ENCODE data around the gene SLC25A44.

SLC25A44 gene

DNA sequence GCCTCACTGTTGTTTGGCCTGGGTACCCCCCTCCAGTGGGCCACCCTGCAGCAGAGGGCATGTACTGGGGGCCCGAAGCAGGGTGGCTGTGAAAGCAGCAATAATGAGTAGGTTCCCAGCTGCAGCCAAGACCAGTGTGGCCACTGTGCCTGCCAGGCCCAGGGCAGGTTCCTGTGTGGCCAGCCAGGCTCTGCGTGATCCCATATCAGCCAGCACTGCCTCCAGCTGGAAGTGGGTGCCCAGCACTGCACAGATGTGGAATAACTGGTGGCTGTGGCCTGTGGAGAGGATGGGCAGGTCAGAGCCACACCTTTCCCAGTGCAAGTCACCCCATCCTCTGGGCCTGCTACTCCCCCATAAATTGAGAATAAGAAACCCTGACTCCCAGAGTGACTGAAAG is 50.2 kb downstream of the SLC25A44 start:
- DNase-seq = no peak

DNA sequence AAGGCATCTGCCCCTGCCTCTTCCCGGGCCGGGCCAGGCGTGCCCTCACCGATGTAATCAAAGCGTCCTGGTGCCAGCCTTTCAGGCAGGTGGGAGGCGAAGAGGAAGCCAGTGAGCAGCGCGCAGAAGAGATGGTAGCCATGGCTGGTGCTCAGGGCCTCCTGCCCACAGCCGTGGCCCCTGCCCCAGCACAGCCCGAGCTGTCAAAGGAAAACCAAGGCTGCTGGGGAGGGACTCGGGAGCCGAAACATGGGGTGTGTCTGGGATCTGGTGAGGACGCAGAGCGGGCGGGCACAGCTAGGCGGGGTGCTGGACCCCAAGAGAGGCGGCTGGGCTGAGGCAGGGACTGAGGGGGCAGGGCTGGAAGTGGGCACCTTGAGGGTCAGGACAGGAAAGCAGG is 50.8 kb downstream of the SLC25A44 start:
- no peak for DNase-seq

DNA sequence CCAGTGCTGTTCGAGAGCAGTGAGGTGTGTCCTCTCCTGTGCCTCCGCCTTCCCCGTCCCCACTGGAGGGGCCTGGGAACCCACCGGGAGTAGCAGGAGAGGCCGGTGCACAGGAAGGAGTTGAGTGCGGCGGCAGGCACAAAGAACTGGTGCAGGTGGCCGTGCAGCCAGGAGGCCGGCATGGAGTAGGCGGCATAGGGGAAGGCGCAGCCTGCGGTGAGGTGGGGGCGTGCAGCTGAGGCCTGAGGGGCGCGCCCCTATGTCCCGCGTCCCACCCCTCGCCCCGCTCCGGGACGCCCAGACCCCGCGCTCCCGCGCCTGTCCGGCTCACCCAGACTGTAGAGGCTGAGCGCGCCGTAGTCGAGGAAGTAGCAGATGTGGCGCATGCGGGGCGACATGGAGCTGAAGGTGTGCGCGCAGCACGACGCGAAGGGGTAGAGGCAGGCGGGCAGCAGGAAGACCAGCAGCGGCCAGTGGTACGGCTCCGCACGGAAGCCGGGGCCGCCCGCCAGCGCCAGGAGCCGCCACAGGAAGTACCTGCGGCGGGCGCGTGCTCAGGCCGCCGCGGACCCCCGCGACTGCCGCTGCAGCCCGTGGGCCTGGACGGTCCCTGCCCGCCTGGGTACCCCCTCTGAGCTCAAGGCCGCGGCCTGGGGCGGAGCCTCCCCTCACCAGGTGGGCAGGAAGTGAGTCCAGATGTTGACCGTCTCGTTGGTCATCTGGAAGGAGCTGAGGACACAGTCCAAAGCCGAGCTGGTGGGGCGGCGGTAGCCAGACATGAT is 51.7 kb downstream of the SLC25A44 start:
- DNase-seq = peak; percentile 52 to 64

DNA sequence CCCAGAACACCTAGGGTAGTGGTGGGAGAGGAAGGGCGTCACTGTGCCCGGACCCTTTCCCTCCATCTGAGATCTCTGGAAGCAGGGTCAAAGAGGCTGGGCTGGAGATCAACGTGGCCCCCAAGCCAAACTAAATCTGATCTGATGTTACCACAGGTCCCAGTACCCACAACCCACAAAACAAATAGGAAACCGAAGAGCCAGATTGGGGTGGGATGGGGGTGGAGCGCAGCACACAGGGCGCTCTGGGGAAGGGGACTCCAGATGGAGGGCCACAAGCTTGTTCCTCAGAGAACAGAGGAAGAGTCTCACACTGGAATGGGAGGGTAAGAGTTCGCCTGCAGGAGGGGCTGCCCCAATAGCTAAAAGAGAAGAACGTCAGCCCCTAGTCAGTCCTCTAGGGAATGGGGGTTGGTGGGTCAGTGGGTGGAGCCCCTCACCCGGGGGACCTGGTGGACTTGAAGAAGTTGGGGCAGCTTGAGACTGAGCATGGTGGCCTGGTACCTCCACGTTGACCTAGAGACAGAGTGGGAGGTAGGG is 52.4 kb downstream of the SLC25A44 start:
- peak in 1 of 2 experiments; percentile 35 for DNase-seq

DNA sequence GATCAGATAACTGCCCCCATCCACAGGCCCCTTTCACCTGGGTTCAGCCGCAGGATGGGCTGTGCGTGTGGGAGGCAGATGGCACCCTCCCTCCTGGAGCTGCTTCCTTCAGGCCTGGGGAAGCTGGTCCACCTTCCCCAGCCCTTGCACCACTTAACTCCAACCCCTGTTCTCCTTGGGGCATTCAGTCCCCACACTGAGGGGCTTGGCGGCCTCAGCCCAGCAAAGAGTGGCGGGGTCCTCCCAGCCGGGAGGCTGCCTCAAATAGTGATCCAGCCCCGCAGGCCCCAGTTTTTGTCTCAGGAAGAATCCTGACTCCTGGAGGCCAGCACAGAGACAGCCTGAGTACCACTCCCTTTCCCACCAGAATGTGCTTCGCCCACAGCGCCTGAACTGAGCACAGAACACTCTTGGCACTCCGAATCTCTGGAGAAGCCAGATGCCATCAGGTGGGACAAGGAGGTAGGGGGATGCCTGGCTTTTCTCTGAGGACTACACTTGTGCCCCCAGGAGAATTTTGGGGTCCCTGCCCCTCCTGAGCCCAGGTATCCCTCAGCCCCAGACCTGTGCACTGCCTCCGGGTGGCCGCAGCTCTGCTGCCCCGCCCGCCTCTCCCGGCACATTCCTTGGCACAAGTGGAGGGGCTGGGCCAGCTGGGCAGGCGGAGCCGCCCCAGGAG is 53.0 kb downstream of the SLC25A44 start:
- peak in 1 of 2 experiments; percentile 31 for DNase-seq

DNA sequence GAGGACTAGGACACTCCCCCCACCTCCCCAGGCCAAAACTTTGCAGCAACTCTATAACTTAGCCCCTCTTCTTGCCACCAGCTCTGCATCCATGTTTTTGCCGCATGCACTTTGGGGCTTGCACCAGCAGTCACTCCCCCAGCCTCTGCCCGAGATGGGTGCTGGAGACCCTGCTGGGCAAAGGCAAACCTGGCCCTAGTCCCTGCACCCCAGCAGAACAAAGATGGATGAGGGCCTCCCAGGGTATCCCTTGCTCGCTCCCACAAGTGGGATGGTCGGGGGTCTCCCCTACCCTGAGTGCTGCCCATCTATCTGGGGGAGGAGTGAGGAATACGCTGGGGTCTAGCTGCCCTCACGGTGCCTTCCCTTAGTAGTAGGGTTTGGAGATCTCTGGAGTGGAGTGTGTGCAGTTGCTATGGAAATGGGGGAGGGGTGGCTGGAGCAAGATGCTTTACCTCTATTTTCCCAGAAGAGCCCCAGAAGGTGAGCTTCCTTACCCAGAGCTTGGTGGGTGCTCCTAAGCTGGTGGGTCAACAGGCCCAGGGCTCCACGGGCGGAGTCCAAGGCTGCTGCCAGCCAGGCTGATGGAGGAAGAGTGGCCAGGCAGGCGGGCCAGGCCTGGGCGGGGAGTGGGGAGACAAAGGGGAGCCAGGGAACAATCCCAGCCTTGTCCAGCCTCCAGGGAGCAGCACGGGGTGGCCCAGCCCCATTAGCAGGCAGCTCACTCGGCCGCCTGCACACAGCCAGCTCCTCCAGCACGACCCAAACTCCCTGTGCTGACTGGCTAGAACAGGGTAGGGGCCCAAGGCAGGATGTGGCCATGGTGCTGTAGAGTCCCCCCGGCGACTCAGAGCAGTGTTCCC is 53.8 kb downstream of the SLC25A44 start, which contains the start of gene PAQR6:
Gene PAQR6, minus strand, starts transcription at position 597 of the 863 bp plus-strand sequence. CDS start 1,325 bp downstream, outside the sequence.
- DNase-seq = no peak

DNA sequence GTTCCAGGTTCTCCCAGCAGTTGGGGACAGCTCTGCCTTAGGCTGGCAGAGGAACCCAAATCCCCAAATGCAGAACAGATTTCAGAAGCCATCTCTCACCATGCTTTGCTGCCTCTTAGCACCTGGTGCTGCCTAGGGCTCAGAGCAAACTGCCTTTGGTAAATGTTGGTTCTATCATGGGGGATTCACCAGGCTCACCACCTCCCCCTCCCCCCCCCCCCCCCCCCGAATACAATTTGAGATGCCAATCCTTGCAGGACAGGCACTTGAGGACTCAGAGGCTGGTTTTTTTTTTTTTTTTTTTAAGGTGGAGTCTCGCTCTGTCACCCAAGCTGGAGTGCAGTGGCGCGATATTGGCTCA is 54.4 kb downstream of the SLC25A44 start:
- DNase-seq = no peak

DNA sequence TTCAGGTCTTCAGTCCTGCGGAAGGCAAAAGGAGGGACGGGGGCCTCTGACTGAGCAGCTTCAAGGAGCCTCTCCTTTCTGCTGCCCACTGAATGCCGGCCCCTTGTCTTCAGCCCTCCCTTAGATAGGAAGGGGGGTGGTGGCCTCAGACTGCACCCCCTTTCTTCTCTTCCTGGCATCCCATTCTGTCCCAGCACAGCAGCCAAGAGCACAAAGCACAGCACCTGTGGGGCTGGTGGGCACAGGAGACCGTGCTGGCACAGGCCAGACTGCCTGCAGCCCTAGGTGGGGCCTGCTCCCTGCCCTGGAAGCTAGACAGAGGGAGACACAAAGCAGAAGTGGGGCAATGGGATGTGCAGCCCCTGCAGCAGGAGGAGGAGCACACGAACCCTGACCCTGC is 55.7 kb downstream of the SLC25A44 start:
- no peak for DNase-seq

DNA sequence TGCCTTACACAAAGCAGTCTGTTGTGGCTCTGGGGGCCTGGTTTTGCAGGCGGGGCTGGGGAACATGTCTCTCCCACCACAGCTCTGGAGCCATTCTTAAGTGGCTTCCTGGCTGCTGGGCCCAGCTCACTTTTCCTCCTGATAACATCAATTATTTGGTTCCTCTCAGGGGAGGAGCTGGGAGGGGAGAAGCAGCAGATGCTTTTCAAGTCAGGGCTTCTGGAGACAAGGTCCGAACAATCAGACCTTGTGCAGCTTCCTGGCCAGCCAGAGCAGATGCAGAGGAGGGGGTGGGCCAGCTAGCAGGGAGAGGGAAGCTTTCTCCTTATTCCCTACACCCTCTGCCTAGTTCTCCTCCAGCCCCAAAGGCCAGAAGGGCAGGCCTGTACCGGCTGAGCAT is 57.6 kb downstream of the SLC25A44 start:
- no peak for DNase-seq

DNA sequence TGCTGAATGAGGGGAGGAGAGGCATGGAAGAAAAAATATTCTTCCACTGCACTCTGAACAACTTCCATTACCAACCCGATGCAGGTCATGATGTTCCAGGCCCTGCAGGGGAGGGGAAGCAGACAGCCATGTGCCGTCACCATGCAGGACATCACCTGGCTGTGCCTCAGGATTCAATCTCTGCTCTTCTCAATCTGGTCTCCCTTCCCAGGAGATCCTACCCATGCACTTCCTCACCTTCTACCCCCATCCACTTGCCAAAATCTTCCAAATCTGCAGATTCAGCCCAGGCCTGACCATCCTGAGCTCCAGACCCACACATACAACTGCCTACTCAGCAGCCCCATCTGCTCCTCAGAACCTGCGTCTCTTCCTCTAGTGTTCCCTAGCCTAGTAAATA is 59.7 kb downstream of the SLC25A44 start:
- no peak for DNase-seq

DNA sequence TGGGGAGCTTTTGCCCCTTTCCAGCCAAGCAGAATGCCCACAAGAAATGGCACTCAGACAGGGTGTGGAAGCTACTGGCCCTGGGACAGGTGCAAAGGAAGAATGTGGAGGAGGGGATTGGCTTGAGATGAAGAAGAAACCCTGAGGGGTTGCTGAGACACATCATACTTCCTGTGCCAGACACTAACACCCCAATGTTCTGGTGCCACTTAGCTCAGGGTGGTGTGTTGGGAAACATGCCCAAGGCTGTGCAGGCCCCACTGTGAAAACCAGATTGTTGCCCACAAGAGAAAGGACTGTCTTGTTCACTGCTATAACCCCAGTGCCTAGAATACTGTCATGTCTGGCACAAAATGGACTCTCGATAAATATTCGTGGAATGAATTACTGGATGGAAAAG is 63.8 kb downstream of the SLC25A44 start:
- no peak for DNase-seq

DNA sequence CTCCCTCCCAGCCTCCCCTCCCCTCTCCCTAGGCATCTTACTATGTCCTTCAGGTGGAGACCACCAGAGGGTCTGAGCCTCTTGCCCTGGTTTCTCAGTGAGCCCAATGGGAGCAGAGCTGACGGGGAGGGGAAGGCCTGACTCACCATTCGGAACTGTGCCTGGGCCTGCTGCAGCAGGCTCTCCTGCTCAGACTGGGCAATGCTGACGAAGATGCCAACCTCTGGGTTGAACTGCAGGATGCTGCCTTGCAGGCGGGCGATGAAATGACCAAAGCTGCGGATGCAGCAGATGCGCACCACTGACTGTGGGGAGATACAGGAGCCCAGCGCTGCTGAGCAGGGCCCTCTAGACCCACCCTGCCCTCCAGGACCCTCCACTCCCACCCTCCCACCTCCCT is 65.0 kb downstream of the SLC25A44 start:
- no peak for DNase-seq

DNA sequence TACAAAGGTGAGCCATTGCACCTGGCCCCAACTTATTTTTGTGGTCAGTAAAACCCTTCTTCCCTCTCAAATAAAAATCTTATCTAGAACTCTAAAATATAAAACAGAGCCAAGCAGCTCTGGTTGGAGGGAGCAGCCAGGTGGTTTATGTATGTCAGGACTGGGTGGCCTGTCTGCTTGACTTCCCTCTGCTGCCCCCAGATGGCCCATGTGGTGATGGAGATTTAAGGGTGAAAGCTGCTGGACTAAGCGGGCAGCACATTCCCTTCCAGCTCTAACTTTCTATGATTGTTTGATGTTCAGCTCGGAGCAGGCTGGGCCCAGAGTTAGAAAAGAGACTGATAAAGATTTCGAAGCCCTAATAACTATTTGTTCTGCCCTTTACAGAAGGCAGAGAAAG is 65.9 kb downstream of the SLC25A44 start:
- no peak for DNase-seq

DNA sequence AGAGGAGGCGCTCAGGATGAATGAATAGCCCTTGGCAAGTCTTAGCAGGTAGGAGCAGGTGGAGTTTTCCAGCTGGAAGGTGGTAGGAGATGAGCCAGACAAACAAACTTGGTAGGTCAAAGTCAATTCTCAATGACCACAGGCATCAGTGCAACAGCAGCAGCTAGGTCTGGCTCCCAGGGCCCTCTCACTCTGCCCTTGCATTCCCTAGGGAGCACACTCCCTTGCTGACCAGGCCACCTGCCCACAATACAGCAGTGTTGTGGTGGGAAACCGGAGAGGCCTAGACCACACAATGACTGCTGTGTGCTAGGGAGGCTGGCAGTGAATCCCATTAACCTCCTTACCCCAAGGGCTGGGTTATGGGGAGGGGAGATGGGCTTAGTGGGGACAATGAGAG is 67.0 kb downstream of the SLC25A44 start:
- no peak for DNase-seq
